C4-2B (cell line): Measurements from ENCODE around the gene GIPR.

Experiments
- ZFX ChIP-seq: fragments of 450-650 bp; IDR thresholded peaks from 2 replicates; pipeline ENCODE4 v1.6.1; 2017
- TF ChIP-seq, protein P1 (sequence below): fragments of 450-650 bp; conservative IDR thresholded peaks from 2 replicates; pipeline ENCODE4 v1.5.1; 2017; ENCODE audit warnings: mild to moderate bottlenecking

DNA sequence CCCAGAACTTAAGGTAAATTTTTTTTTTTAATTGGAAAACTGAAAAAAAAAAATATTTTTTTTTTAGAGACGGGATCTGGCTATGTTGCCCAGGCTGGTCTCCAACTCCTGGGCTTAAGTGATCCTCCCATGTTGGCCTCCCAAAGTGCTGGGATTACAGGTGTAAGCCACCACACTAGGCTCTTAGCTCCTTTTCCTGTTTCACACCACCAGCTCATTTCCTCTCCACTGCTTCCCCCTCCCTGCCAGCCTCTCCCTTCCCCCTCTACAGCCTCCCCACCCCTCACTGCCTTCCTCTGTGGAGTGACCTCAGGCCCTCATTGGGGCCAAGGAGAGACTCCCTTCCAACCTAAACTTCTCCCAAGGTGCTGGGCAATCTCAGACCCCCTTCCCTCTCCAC lies 4.2 kb upstream of the GIPR start:
- TF ChIP-seq, protein P1, sequence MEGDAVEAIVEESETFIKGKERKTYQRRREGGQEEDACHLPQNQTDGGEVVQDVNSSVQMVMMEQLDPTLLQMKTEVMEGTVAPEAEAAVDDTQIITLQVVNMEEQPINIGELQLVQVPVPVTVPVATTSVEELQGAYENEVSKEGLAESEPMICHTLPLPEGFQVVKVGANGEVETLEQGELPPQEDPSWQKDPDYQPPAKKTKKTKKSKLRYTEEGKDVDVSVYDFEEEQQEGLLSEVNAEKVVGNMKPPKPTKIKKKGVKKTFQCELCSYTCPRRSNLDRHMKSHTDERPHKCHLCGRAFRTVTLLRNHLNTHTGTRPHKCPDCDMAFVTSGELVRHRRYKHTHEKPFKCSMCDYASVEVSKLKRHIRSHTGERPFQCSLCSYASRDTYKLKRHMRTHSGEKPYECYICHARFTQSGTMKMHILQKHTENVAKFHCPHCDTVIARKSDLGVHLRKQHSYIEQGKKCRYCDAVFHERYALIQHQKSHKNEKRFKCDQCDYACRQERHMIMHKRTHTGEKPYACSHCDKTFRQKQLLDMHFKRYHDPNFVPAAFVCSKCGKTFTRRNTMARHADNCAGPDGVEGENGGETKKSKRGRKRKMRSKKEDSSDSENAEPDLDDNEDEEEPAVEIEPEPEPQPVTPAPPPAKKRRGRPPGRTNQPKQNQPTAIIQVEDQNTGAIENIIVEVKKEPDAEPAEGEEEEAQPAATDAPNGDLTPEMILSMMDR = no peak
- TF ChIP-seq ZFX = no peak
